NCI-H748 (cell line): ENCODE measurements around the gene ZNF219.
A peak's percentile ranks its signal among the peaks of the same experiment; 100 is the strongest.

Source experiments
- DNase-seq: peaks from one replicate; lab custom pipeline; 2025; ENCODE audit not compliant: unreplicated experiment; lab: John Stamatoyannopoulos, UW

ZNF219 gene

GRCh38 chr14:21102521-21103410, 4.3 kb upstream of the ZNF219 start:
- no peak for DNase-seq

- no peak for DNase-seq
Observed at GRCh38 chr14:21101802-21102413, 3.5 kb upstream of the ZNF219 start.

GRCh38 chr14:21100931-21101330, 2.5 kb upstream of the ZNF219 start, which contains the start of gene TMEM253:
TSS of gene TMEM253 (plus strand) at chr14:21101066. CDS start at chr14:21101344, 278 bp downstream.
- no peak for DNase-seq

- DNase-seq: no peak
Observed at GRCh38 chr14:21099596-21099985, 1.1 kb upstream of the ZNF219 start.

- DNase-seq: peak; percentile 49
Observed at GRCh38 chr14:21098892-21099595, 589 bp upstream of the ZNF219 start.

GRCh38 chr14:21097636-21098075, 799 bp downstream of the ZNF219 start:
- DNase-seq: peak; percentile 46

GRCh38 chr14:21096978-21097635, 1.3 kb downstream of the ZNF219 start:
- DNase-seq: peak; percentile 30

- peak; percentile 6 for DNase-seq
Observed at GRCh38 chr14:21096438-21096837, 2.0 kb downstream of the ZNF219 start.

- DNase-seq: no peak
Observed at GRCh38 chr14:21095430-21096205, 2.8 kb downstream of the ZNF219 start.

GRCh38 chr14:21093769-21094681, 4.4 kb downstream of the ZNF219 start:
- peak; percentile 12 for DNase-seq

GRCh38 chr14:21093018-21093417, 5.4 kb downstream of the ZNF219 start:
- DNase-seq: no peak

GRCh38 chr14:21092273-21093011, 6.0 kb downstream of the ZNF219 start:
- peak; percentile 51 for DNase-seq

- no peak for DNase-seq
Observed at GRCh38 chr14:21091821-21092272, 6.6 kb downstream of the ZNF219 start.

GRCh38 chr14:21090940-21091663, 7.4 kb downstream of the ZNF219 start:
- no peak for DNase-seq

GRCh38 chr14:21090194-21090939, 8.1 kb downstream of the ZNF219 start:
- DNase-seq: peak; percentile 17

- no peak for DNase-seq
Observed at GRCh38 chr14:21089877-21090193, 8.6 kb downstream of the ZNF219 start.

GRCh38 chr14:21089271-21089670, 9.2 kb downstream of the ZNF219 start:
- no peak for DNase-seq
